B cell (primary cell): ENCODE results near the gene CPE.

Source experiments
- CTCF ChIP-seq: fragments of 200-600 bp; IDR thresholded peaks from one replicate; pipeline ENCODE4 v1.8.0; 2022; ENCODE audit warnings: antibody characterized with exemption, mild to moderate bottlenecking
- EZH2 ChIP-seq: IDR thresholded peaks from 2 replicates; pipeline ENCODE4 v1.6.1; 2012; ENCODE audit warnings: borderline replicate concordance, low read depth, mild to moderate bottlenecking, moderate library complexity, low read length; ENCODE audit not compliant: insufficient read depth, poor library complexity, severe bottlenecking

GRCh38 chr4:165384598-165384997 is 5.8 kb downstream of the CPE start:
- TF ChIP-seq EZH2 (no peak), CTCF (no peak)
